GM12878 (cell line): Measurements from ENCODE around the gene ZNF592. TPM values are rescaled to one million over a fixed set of nuclear protein-coding genes. Genes with fewer than 3 reads are reported as not detected.
A peak's percentile ranks its signal among the peaks of the same experiment; 100 is the strongest.

Source experiments
- ASH2L ChIP-seq: fragments of 300-600, 200-600 bp; sonication (generic); IDR thresholded peaks from 2 replicates; pipeline ENCODE4 v1.6.1; 2017; ENCODE audit warnings: low read depth, mild to moderate bottlenecking, borderline replicate concordance
- BACH1 ChIP-seq: fragments of 450-650 bp; IDR thresholded peaks from 2 replicates; pipeline ENCODE4 v1.6.1; 2017; ENCODE audit warnings: mild to moderate bottlenecking, borderline replicate concordance
- BCL11A ChIP-seq: IDR thresholded peaks from 2 replicates; pipeline ENCODE4 v1.6.1; 2011; ENCODE audit warnings: low read depth, low read length
- BRCA1 ChIP-seq: IDR thresholded peaks from 2 replicates; pipeline ENCODE4 v1.6.1; 2011; ENCODE audit warnings: low read depth, low read length, improper control_type of control experiment
- CHD2 ChIP-seq: IDR thresholded peaks from 2 replicates; pipeline ENCODE4 v1.6.1; 2011; ENCODE audit warnings: low read depth, low read length, improper control_type of control experiment, borderline replicate concordance
- JUNB ChIP-seq: IDR thresholded peaks from 2 replicates; pipeline ENCODE4 v1.6.1; 2016; ENCODE audit warnings: antibody characterized with exemption, mild to moderate bottlenecking
- KLF5 ChIP-seq: fragments of 450-650 bp; IDR thresholded peaks from 2 replicates; pipeline ENCODE4 v1.6.1; 2014; ENCODE audit warnings: mild to moderate bottlenecking; ENCODE audit not compliant: partially characterized antibody
- PML ChIP-seq: IDR thresholded peaks from 2 replicates; pipeline ENCODE4 v1.6.1; 2012; ENCODE audit warnings: low read length, inconsistent platforms
- RELA ChIP-seq: fragments of 450-650 bp; IDR thresholded peaks from 2 replicates; pipeline ENCODE4 v1.8.0; 2014; ENCODE audit warnings: borderline replicate concordance; ENCODE audit not compliant: partially characterized antibody
- SRF ChIP-seq, 2 experiments: IDR thresholded peaks; 2 replicates each; pipeline ENCODE4 v1.6.1; 2011; ENCODE audit warnings: low read depth in 2 of 2, low read length in 2 of 2, mild to moderate bottlenecking in 1 of 2, moderate library complexity in 1 of 2
- STAT3 ChIP-seq: IDR thresholded peaks from 2 replicates; pipeline ENCODE4 v1.6.1; 2011; ENCODE audit warnings: low read depth, low read length, improper control_type of control experiment
- ZNF24 ChIP-seq: fragments of 450-650 bp; IDR thresholded peaks from 2 replicates; pipeline ENCODE4 v1.6.1; 2017; ENCODE audit warnings: antibody characterized with exemption, mild to moderate bottlenecking
- polyA plus RNA-seq, 11 experiments: library from polyadenylated mRNA; depleted of rRNA in 4 of 11; unstranded in 6 of 11; stranded (reverse) in 5 of 11; fragments of >200 nt; fragmentation: Nextera tagmentation in 4 of 11; fragmentation: Illumina TruSeq in 1 of 11; extraction: Ambion mirVana in 4 of 11; extraction: Trizol in 1 of 11; gene quantifications; 1 replicate in 1 of 11; 2 replicates in 10 of 11; pipeline versions ENCODE4 v1.2.1 to v1.2.3, GENCODE V29; 2011 to 2016; ENCODE audit warnings: inconsistent platforms in 2 of 11, missing spikeins in 2 of 11, low read depth in 1 of 11
- total RNA-seq, 4 experiments: library from RNA; depleted of rRNA in 3 of 4; stranded (reverse); fragments of >200 nt in 3 of 4; fragmentation: Illumina TruSeq in 1 of 4; extraction: Trizol in 1 of 4; gene quantifications; 2 replicates each; pipeline versions ENCODE4 v1.2.1 to v1.2.3, GENCODE V29; 2013 to 2021
- TF ChIP-seq, protein P1 (sequence below): fragments of 450-650 bp; IDR thresholded peaks from 2 replicates; pipeline ENCODE4 v1.6.1; 2017; ENCODE audit warnings: low read depth, mild to moderate bottlenecking, moderate library complexity
- TF ChIP-seq, protein P2 (sequence below): fragments of 450-650 bp; IDR thresholded peaks from 2 replicates; pipeline ENCODE4 v1.6.1; 2017; ENCODE audit warnings: mild to moderate bottlenecking
- TF ChIP-seq, protein P3 (sequence below): fragments of 450-650 bp; IDR thresholded peaks from 2 replicates; pipeline ENCODE4 v1.6.1; 2018; ENCODE audit warnings: borderline replicate concordance, mild to moderate bottlenecking; ENCODE audit not compliant: partially characterized antibody
- TF ChIP-seq, protein P4 (sequence below): fragments of 450-650 bp; IDR thresholded peaks from 2 replicates; pipeline ENCODE4 v1.6.1; 2016; ENCODE audit warnings: mild to moderate bottlenecking
- TF ChIP-seq, protein P5 (sequence below): IDR thresholded peaks from 2 replicates; pipeline ENCODE4 v1.6.1; 2012; ENCODE audit warnings: improper control_type of control experiment, low read depth, low read length; ENCODE audit not compliant: insufficient replicate concordance

Gene ZNF592
- total and polyA plus RNA-seq, 10 of the 15 experiments (the other 5 are each of a cell fraction or from before 2014, with no cell fraction given): 0.95 to 23.7 (median 8.6) TPM

DNA sequence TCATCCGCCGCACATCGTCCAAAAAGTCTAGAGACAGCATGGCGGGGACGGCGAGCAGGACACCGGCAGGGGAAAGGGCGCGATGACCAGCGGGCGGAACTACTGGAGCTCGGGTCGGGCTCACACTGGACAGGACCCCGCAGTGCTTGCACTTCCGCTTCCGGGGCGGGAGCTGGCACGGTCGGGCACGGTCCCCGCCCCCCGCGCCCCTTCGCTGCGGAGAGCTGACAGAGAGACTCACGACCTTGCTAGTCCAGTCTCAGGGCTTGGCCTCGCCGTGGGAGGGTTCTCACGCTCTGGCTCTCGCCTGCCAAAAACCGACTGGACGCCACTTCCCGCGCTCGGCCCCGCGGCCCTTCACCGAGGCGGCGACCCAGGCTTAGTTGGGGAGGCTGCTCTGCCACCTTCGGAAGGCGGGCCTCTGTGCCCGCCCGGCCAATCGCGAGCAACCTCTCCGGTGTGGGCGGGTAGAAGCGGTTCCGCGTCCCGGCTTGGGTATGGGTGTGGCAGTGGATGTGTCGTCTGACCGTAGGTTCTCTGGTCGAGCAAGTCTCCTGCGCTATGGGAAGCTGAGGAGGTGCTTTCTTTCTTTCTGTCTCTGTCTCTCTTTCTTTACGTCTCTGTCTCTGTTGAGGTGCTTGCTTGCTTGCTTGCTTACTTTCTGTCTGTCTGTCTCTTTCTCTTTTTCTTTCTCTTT, 32.2 kb upstream of the ZNF592 start, which contains the start of gene SEC11A (continued):
- TF ChIP-seq, protein P1, sequence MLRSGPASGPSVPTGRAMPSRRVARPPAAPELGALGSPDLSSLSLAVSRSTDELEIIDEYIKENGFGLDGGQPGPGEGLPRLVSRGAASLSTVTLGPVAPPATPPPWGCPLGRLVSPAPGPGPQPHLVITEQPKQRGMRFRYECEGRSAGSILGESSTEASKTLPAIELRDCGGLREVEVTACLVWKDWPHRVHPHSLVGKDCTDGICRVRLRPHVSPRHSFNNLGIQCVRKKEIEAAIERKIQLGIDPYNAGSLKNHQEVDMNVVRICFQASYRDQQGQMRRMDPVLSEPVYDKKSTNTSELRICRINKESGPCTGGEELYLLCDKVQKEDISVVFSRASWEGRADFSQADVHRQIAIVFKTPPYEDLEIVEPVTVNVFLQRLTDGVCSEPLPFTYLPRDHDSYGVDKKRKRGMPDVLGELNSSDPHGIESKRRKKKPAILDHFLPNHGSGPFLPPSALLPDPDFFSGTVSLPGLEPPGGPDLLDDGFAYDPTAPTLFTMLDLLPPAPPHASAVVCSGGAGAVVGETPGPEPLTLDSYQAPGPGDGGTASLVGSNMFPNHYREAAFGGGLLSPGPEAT: peak; percentile 60
- TF ChIP-seq ZNF24 (no peak), SRF (IDR thresholded peaks at IDR 0.05; ENCODE audit: low read depth in 2 of 2, low read length in 2 of 2) (peak; percentile 36 to 73; a peak in 1 of 4 replicates), KLF5 (peak; percentile 84), RELA (peak; percentile 82), PML (peak; percentile 53), BACH1 (peak; percentile 38; the same call in 1 of the 2 replicates), JUNB (no peak), ASH2L (no peak), BCL11A (peak; percentile 32; the same call in 1 of the 2 replicates), STAT3 (no peak), CHD2 (peak; percentile 82), BRCA1 (no peak)
- TF ChIP-seq, protein P2, sequence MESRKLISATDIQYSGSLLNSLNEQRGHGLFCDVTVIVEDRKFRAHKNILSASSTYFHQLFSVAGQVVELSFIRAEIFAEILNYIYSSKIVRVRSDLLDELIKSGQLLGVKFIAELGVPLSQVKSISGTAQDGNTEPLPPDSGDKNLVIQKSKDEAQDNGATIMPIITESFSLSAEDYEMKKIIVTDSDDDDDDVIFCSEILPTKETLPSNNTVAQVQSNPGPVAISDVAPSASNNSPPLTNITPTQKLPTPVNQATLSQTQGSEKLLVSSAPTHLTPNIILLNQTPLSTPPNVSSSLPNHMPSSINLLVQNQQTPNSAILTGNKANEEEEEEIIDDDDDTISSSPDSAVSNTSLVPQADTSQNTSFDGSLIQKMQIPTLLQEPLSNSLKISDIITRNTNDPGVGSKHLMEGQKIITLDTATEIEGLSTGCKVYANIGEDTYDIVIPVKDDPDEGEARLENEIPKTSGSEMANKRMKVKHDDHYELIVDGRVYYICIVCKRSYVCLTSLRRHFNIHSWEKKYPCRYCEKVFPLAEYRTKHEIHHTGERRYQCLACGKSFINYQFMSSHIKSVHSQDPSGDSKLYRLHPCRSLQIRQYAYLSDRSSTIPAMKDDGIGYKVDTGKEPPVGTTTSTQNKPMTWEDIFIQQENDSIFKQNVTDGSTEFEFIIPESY: no peak
- TF ChIP-seq, protein P3, sequence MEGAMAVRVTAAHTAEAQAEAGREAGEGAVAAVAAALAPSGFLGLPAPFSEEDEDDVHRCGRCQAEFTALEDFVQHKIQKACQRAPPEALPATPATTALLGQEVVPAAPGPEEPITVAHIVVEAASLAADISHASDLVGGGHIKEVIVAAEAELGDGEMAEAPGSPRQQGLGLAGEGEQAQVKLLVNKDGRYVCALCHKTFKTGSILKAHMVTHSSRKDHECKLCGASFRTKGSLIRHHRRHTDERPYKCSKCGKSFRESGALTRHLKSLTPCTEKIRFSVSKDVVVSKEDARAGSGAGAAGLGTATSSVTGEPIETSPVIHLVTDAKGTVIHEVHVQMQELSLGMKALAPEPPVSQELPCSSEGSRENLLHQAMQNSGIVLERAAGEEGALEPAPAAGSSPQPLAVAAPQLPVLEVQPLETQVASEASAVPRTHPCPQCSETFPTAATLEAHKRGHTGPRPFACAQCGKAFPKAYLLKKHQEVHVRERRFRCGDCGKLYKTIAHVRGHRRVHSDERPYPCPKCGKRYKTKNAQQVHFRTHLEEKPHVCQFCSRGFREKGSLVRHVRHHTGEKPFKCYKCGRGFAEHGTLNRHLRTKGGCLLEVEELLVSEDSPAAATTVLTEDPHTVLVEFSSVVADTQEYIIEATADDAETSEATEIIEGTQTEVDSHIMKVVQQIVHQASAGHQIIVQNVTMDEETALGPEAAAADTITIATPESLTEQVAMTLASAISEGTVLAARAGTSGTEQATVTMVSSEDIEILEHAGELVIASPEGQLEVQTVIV: no peak
- TF ChIP-seq, protein P4, sequence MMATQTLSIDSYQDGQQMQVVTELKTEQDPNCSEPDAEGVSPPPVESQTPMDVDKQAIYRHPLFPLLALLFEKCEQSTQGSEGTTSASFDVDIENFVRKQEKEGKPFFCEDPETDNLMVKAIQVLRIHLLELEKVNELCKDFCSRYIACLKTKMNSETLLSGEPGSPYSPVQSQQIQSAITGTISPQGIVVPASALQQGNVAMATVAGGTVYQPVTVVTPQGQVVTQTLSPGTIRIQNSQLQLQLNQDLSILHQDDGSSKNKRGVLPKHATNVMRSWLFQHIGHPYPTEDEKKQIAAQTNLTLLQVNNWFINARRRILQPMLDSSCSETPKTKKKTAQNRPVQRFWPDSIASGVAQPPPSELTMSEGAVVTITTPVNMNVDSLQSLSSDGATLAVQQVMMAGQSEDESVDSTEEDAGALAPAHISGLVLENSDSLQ: peak; percentile 68
- TF ChIP-seq, protein P5, sequence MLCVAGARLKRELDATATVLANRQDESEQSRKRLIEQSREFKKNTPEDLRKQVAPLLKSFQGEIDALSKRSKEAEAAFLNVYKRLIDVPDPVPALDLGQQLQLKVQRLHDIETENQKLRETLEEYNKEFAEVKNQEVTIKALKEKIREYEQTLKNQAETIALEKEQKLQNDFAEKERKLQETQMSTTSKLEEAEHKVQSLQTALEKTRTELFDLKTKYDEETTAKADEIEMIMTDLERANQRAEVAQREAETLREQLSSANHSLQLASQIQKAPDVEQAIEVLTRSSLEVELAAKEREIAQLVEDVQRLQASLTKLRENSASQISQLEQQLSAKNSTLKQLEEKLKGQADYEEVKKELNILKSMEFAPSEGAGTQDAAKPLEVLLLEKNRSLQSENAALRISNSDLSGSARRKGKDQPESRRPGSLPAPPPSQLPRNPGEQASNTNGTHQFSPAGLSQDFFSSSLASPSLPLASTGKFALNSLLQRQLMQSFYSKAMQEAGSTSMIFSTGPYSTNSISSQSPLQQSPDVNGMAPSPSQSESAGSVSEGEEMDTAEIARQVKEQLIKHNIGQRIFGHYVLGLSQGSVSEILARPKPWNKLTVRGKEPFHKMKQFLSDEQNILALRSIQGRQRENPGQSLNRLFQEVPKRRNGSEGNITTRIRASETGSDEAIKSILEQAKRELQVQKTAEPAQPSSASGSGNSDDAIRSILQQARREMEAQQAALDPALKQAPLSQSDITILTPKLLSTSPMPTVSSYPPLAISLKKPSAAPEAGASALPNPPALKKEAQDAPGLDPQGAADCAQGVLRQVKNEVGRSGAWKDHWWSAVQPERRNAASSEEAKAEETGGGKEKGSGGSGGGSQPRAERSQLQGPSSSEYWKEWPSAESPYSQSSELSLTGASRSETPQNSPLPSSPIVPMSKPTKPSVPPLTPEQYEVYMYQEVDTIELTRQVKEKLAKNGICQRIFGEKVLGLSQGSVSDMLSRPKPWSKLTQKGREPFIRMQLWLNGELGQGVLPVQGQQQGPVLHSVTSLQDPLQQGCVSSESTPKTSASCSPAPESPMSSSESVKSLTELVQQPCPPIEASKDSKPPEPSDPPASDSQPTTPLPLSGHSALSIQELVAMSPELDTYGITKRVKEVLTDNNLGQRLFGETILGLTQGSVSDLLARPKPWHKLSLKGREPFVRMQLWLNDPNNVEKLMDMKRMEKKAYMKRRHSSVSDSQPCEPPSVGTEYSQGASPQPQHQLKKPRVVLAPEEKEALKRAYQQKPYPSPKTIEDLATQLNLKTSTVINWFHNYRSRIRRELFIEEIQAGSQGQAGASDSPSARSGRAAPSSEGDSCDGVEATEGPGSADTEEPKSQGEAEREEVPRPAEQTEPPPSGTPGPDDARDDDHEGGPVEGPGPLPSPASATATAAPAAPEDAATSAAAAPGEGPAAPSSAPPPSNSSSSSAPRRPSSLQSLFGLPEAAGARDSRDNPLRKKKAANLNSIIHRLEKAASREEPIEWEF: no peak
